ENCODE data around the gene RBMS3. TPM values are rescaled to one million over a fixed set of nuclear protein-coding genes. Genes with fewer than 3 reads are reported as not detected.

The RBMS3 gene
- total RNA-seq, 1 donor from 2014 or later, result 47.6 TPM

GRCh38 chr3:29310865-29311264 is 30.0 kb downstream of the RBMS3 start:
- no peaks in the 10 kb centered on the region for H3K27me3 Mint-ChIP-seq (ENCODE audit: low read depth)
- no peak overlapping the region for H3K27ac Mint-ChIP-seq (ENCODE audit: unreplicated experiment)
- H3K9me3 Mint-ChIP-seq (ENCODE audit: low read depth), result no peaks in the 10 kb centered on the region
- DNase-seq (ENCODE audit: low spot score), result no peak
- no peak overlapping the region for H3K4me3 Mint-ChIP-seq (ENCODE audit: unreplicated experiment)
- H3K36me3 Mint-ChIP-seq (ENCODE audit: low read depth), result no peaks in the 10 kb centered on the region
- no peak for TF ChIP-seq CTCF (IDR thresholded peaks at IDR 0.05)
- peaks cover 52% of the 10 kb centered on the region for H3K4me1 Mint-ChIP-seq (ENCODE audit: low read depth)

GRCh38 chr3:29311795-29312194 is 30.9 kb downstream of the RBMS3 start:
- Mint-ChIP-seq H3K9me3 (ENCODE audit: low read depth) (no peaks in the 10 kb centered on the region), H3K27ac (ENCODE audit: unreplicated experiment) (no peak overlapping the region), H3K4me1 (ENCODE audit: low read depth) (peaks cover 52% of the 10 kb centered on the region), H3K4me3 (ENCODE audit: unreplicated experiment) (no peak overlapping the region), H3K36me3 (ENCODE audit: low read depth) (no peaks in the 10 kb centered on the region), H3K27me3 (ENCODE audit: low read depth) (no peaks in the 10 kb centered on the region)
- no peak for DNase-seq (ENCODE audit: low spot score)
- no peak for TF ChIP-seq CTCF (IDR thresholded peaks at IDR 0.05)

GRCh38 chr3:29312395-29312794 is 31.5 kb downstream of the RBMS3 start:
- Mint-ChIP-seq H3K36me3 (ENCODE audit: low read depth) (no peaks in the 10 kb centered on the region), H3K9me3 (ENCODE audit: low read depth) (no peaks in the 10 kb centered on the region), H3K27ac (ENCODE audit: unreplicated experiment) (no peak overlapping the region), H3K4me1 (ENCODE audit: low read depth) (peaks cover 46% of the 10 kb centered on the region), H3K27me3 (ENCODE audit: low read depth) (no peaks in the 10 kb centered on the region), H3K4me3 (ENCODE audit: unreplicated experiment) (no peak overlapping the region)
- DNase-seq (ENCODE audit: low spot score), result no peak
- no peak for TF ChIP-seq CTCF (IDR thresholded peaks at IDR 0.05)

- peaks cover 45% of the 10 kb centered on the region for H3K4me1 Mint-ChIP-seq (ENCODE audit: low read depth)
- H3K27ac Mint-ChIP-seq (ENCODE audit: unreplicated experiment), result no peak overlapping the region
- no peak for DNase-seq (ENCODE audit: low spot score)
- no peaks in the 10 kb centered on the region for H3K36me3 Mint-ChIP-seq (ENCODE audit: low read depth)
- H3K27me3 Mint-ChIP-seq (ENCODE audit: low read depth), result no peaks in the 10 kb centered on the region
- H3K9me3 Mint-ChIP-seq (ENCODE audit: low read depth), result no peaks in the 10 kb centered on the region
- no peak overlapping the region for H3K4me3 Mint-ChIP-seq (ENCODE audit: unreplicated experiment)
- TF ChIP-seq CTCF (IDR thresholded peaks at IDR 0.05), result no peak
Measured at GRCh38 chr3:29312960-29313452, 32.1 kb downstream of the RBMS3 start.

GRCh38 chr3:29313981-29314726 is 33.3 kb downstream of the RBMS3 start:
- no peak for TF ChIP-seq CTCF (IDR thresholded peaks at IDR 0.05)
- no peak overlapping the region for H3K27ac Mint-ChIP-seq (ENCODE audit: unreplicated experiment)
- H3K9me3 Mint-ChIP-seq (ENCODE audit: low read depth), result no peaks in the 10 kb centered on the region
- no peak overlapping the region for H3K4me3 Mint-ChIP-seq (ENCODE audit: unreplicated experiment)
- H3K4me1 Mint-ChIP-seq (ENCODE audit: low read depth), result peaks cover 50% of the 10 kb centered on the region
- H3K27me3 Mint-ChIP-seq (ENCODE audit: low read depth), result no peaks in the 10 kb centered on the region
- no peak for DNase-seq (ENCODE audit: low spot score)
- no peaks in the 10 kb centered on the region for H3K36me3 Mint-ChIP-seq (ENCODE audit: low read depth)
